ENCODE data around the gene CCDC34. TPM values are rescaled to one million over a fixed set of nuclear protein-coding genes. Genes with fewer than 3 reads are reported as not detected.

The CCDC34 gene
- total RNA-seq, 1 donor: 1.4 TPM

DNA sequence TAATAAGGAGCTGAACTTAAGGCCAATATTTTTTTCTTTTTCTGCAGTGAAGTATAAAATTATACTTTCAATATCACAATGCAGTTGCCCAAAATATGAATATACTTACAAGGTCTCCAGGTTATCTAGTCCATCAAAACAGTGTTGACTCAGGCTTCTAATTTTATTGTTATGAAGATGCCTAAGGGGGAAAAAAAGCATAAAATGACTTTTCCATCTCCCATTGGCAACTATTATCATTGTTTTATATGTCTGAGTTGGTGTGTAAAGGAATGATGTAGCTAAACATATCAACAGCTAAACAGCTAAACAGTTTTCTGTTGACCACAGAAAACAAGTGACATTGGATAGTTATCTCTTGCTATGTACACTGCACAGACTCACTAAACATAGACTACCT lies 21.2 kb upstream of the CCDC34 start:
- H3K9me3 ChIP-seq (ENCODE audit: low read depth, low read length): no peaks in the 10 kb centered on the region
- no peak overlapping the region for H3K4me3 ChIP-seq (ENCODE audit: low read length)
- no peaks in the 10 kb centered on the region for H3K27me3 ChIP-seq (ENCODE audit: insufficient read depth, low read length)
- no peaks in the 10 kb centered on the region for H3K4me1 ChIP-seq (ENCODE audit: insufficient read depth, low read length)

GRCh38 chr11:27383645-27384044 lies 20.6 kb upstream of the CCDC34 start:
- no peaks in the 10 kb centered on the region for H3K9me3 ChIP-seq (ENCODE audit: low read depth, low read length)
- no peaks in the 10 kb centered on the region for H3K27me3 ChIP-seq (ENCODE audit: insufficient read depth, low read length)
- no peak overlapping the region for H3K4me3 ChIP-seq (ENCODE audit: low read length)
- no peaks in the 10 kb centered on the region for H3K4me1 ChIP-seq (ENCODE audit: insufficient read depth, low read length)

DNA sequence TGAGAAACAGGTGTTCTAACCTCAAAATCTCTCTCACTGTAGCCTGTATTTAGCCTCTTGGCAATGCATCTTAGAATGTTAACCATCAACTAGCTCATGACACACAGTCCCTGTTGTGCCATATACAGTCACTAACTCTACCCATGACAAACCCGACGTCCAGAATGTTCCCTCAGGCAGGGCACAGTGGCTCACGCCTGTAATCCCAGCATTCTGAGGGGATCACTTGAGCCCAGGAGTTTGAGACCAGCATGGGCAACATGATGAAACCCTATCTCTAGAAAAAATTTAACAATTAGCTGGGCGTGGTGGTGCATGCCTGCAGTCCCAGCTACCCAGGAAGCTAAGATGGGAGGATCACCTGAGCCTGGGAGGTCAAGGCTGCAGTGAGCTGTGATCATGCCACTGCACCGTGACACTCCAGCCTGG lies 18.2 kb upstream of the CCDC34 start:
- H3K27me3 ChIP-seq (ENCODE audit: insufficient read depth, low read length): no peaks in the 10 kb centered on the region
- no peaks in the 10 kb centered on the region for H3K9me3 ChIP-seq (ENCODE audit: low read depth, low read length)

DNA sequence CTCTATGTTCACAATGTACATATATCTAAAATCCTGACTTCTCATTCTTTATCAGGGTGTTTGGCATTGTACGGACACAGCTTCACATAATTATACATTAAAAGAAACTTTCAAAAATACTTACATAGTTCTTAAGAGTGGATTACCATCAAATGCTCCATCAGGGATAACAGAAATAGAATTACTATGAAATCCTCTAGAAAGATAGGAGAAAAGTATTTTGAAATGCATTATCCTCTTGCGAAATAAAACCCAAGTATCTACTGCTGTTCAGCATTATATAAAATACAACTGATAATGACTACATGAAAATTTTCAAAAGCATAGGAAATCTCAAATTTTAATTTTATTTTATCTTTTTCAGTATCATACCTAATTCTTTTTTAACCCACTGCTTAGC lies 17.8 kb upstream of the CCDC34 start:
- Histone ChIP-seq H3K9me3 (ENCODE audit: low read depth, low read length) (no peaks in the 10 kb centered on the region), H3K27me3 (ENCODE audit: insufficient read depth, low read length) (no peaks in the 10 kb centered on the region), H3K4me3 (ENCODE audit: low read length) (no peak overlapping the region), H3K4me1 (ENCODE audit: insufficient read depth, low read length) (no peaks in the 10 kb centered on the region)

More for the DNA sequence above, 18.2 kb upstream of the CCDC34 start:
- Histone ChIP-seq H3K4me1 (ENCODE audit: insufficient read depth, low read length) (no peaks in the 10 kb centered on the region), H3K4me3 (ENCODE audit: low read length) (no peak overlapping the region)

DNA sequence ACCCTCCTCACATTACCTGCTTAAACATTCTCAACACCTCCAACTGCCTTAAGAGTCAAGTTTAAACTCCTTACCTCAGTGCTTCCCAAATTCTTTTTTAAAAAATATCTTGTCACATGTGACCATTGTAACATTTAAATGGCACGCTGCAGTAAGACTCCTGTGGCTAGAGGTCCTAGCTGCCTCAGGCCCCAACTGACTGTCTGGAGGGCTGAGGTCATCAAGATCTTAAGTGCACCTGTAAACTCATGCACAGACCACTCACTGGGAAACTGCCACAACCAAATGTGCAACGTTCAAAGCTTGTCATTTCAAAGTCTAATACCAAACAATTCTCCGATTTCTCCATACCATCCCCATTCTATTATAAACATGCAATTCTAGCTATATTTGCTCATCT lies 16.4 kb upstream of the CCDC34 start:
- no peaks in the 10 kb centered on the region for H3K9me3 ChIP-seq (ENCODE audit: low read depth, low read length)
- no peaks in the 10 kb centered on the region for H3K27me3 ChIP-seq (ENCODE audit: insufficient read depth, low read length)
- no peaks in the 10 kb centered on the region for H3K4me1 ChIP-seq (ENCODE audit: insufficient read depth, low read length)
- H3K4me3 ChIP-seq (ENCODE audit: low read length): no peak overlapping the region

DNA sequence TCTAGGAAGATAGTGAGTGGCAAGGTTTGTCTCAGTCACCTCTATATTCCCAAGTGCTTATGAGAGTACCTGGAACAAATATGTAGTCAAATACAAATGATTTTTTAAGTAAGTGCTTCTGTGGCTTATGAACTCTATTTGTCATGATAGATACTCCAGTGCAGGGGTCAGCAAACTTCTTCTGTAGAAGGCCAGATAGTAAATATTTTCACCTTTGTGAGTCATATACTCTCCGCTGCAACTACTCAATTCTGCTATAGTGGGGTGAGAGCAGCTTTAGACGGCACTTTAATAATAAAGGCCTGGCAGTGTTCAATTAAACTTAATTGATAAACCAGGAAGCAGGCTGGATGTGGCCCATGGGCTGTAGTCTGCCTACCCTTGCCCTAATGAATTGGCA lies 12.4 kb upstream of the CCDC34 start:
- H3K4me1 ChIP-seq (ENCODE audit: insufficient read depth, low read length): no peaks in the 10 kb centered on the region
- no peak overlapping the region for H3K4me3 ChIP-seq (ENCODE audit: low read length)
- no peaks in the 10 kb centered on the region for H3K9me3 ChIP-seq (ENCODE audit: low read depth, low read length)
- H3K27me3 ChIP-seq (ENCODE audit: insufficient read depth, low read length): no peaks in the 10 kb centered on the region

DNA sequence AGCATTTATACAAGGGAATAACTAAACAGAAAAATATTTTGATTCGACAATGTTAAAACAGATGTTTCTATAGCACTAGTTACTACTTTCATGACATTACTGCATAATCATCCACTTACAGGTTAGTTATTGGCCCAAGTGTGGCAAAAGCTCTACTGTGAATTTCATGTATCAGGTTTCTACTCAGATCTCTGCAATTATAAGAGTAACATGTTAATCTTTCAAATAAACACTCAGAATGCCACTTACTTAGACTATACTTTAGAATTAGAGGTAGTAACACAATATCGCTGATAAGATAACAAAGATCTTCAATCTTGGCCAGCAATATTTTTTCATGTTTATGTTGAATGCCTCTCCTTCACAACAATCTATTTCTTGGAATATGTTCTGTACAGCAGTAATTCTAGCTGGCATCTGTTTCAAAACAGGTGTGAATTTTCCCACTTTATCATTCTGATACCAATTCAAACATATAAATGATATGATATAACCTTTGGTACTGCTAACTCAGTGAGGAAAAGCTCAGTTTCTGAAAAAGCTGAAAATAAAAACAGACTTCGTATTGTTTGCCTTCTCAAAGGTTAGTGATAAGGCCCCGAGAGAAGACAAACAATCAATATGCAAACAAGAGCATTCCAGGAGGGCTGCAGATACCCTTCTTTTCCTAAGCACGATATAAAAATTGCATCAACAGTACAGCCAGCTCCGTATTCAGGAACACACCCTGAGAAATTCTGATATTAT lies 11.0 kb upstream of the CCDC34 start:
- Histone ChIP-seq H3K4me1 (ENCODE audit: insufficient read depth, low read length) (no peaks in the 10 kb centered on the region), H3K9me3 (ENCODE audit: low read depth, low read length) (no peaks in the 10 kb centered on the region), H3K27me3 (ENCODE audit: insufficient read depth, low read length) (no peaks in the 10 kb centered on the region), H3K4me3 (ENCODE audit: low read length) (no peak overlapping the region)

- Histone ChIP-seq H3K27me3 (ENCODE audit: insufficient read depth, low read length) (no peaks in the 10 kb centered on the region), H3K9me3 (ENCODE audit: low read depth, low read length) (no peaks in the 10 kb centered on the region), H3K4me1 (ENCODE audit: insufficient read depth, low read length) (no peaks in the 10 kb centered on the region), H3K4me3 (ENCODE audit: low read length) (no peak overlapping the region)
Measured at GRCh38 chr11:27373392-27373791, 10.4 kb upstream of the CCDC34 start.

DNA sequence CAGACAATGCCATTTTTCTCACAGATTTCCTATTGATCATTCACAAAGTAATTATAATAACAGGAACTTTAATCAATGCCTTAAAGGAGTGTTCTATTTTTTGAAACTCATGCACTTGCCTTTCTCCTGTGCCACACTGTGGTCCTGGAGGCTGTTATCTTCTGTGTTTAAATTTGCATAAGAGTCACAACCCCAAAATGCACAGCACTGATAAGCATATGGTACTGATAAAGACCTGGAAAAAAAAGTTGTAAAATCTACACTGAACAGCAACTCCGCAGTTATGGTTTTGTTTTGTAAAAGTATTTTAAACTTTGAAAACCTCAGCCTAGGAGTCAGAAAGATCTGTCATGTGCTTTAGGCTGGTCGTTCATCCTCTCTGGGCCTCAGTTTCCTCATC lies 9.1 kb upstream of the CCDC34 start:
- Histone ChIP-seq H3K27me3 (ENCODE audit: insufficient read depth, low read length) (no peaks in the 10 kb centered on the region), H3K4me1 (ENCODE audit: insufficient read depth, low read length) (no peaks in the 10 kb centered on the region), H3K4me3 (ENCODE audit: low read length) (no peak overlapping the region), H3K9me3 (ENCODE audit: low read depth, low read length) (no peaks in the 10 kb centered on the region)

- H3K9me3 ChIP-seq (ENCODE audit: low read depth, low read length): no peaks in the 10 kb centered on the region
- no peaks in the 10 kb centered on the region for H3K4me1 ChIP-seq (ENCODE audit: insufficient read depth, low read length)
- no peaks in the 10 kb centered on the region for H3K27me3 ChIP-seq (ENCODE audit: insufficient read depth, low read length)
- H3K4me3 ChIP-seq (ENCODE audit: low read length): no peak overlapping the region
Measured at GRCh38 chr11:27371489-27371888, 8.5 kb upstream of the CCDC34 start.

GRCh38 chr11:27370374-27370773 lies 7.4 kb upstream of the CCDC34 start:
- H3K4me3 ChIP-seq (ENCODE audit: low read length): no peak overlapping the region
- H3K4me1 ChIP-seq (ENCODE audit: insufficient read depth, low read length): no peaks in the 10 kb centered on the region
- no peaks in the 10 kb centered on the region for H3K27me3 ChIP-seq (ENCODE audit: insufficient read depth, low read length)
- H3K9me3 ChIP-seq (ENCODE audit: low read depth, low read length): no peaks in the 10 kb centered on the region

DNA sequence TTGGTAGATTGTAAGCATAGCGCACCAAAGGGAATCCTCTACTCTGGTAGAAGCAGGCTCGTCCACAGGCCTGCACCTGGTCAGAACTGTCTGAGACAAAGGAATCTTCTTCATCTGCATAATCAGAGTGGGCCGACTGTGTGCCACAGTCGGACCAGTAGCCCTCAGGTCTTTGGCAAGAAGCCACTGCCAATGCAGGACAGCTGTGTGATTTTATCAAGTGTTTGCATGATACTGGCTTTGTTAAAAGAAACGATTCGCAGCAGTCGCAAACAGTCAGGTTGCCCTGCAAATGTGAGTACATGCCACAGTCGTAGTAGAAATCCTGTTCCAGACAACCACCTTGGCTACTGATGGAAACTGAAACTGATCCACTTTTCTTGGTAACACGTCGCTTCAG lies 4.9 kb upstream of the CCDC34 start:
- Histone ChIP-seq H3K9me3 (ENCODE audit: low read depth, low read length) (no peaks in the 10 kb centered on the region), H3K4me1 (ENCODE audit: insufficient read depth, low read length) (peaks cover 6% of the 10 kb centered on the region), H3K4me3 (ENCODE audit: low read length) (no peak overlapping the region), H3K27me3 (ENCODE audit: insufficient read depth, low read length) (no peaks in the 10 kb centered on the region)

DNA sequence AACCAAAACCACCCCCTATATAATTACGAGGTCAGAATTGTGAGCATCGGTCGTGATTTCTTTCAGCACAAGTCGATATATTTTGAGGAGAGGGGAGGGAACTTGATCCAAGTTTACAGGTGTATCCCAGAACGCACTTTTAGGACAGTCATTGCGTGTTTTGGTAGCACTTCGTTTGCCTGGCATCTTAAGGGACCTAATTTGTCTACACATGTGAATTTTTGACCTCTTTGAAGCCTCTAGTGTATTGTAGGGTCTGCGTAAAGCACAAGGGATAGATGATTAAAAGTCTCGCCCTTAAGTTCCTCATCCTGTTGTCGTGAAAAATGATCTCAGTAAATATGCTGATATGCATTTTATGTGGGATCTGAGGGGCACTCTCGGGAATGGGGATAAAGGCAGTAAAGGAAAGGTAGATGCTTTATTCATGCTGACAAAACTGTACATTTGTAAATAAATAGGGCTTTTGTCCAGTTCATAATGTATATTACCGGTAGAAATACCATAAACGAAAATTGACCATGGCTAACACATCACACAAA lies 632 bp upstream of the CCDC34 start:
- peaks cover 14% of the 10 kb centered on the region for H3K4me1 ChIP-seq (ENCODE audit: insufficient read depth, low read length)
- H3K4me3 ChIP-seq (ENCODE audit: low read length): peak overlapping the region; percentile 61
- no peaks in the 10 kb centered on the region for H3K9me3 ChIP-seq (ENCODE audit: low read depth, low read length)
- no peaks in the 10 kb centered on the region for H3K27me3 ChIP-seq (ENCODE audit: insufficient read depth, low read length)

DNA sequence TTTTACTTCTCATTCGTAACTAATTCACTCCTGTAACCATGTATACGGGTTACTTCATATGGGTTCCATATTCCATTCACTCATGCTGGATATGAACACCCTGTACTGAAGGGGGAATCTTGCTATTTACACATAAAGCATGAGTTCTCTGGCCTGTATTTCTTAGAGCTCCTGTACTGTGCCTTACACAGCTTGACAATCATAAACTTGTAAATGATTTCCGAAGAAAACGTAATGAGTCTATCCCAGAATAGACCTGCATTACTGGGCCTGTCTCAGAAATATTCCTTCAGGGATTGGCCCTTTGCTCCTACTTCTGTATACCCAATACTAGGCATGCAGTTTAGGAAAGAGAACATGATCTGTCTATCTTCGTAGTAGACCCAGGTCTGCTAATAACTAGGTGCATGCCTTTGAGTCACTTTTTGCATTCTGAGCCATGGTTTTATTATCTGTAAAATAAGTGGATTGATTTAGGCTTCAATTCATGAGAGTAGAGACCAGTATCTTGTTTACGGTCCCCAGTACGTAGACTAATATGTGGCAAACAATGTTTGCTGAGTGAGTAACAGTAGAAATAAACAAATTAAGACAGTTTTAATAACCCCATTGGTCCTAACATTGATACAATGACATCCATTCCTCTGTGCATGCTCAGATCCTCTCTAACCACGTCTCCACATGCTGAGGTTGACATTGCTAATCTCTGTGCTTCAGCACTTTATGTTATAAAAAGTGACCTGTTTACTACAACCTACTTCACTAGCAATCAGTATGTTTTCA lies 1.2 kb downstream of the CCDC34 start:
- no peak overlapping the region for H3K4me3 ChIP-seq (ENCODE audit: low read length)
- no peaks in the 10 kb centered on the region for H3K27me3 ChIP-seq (ENCODE audit: insufficient read depth, low read length)
- H3K9me3 ChIP-seq (ENCODE audit: low read depth, low read length): no peaks in the 10 kb centered on the region
- H3K4me1 ChIP-seq (ENCODE audit: insufficient read depth, low read length): peaks cover 14% of the 10 kb centered on the region

DNA sequence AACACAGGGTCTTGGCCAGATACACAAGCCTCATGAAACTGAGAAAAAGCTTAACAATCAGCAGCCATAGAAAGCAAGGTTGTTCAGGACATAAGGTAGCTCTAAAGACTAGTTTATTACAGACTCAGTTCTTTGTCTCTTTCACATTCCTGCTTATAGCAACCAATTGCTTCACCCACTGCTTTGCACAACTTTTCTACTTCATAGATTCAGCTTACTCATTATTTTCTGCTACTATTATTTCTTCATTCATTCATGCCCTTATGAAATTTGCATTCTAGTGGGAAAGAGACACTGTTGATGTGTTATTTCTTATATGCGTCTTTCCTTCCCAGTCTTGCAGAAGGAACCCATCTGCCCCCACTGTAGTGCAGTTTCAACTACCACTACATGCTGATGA lies 4.7 kb downstream of the CCDC34 start:
- H3K4me3 ChIP-seq (ENCODE audit: low read length): no peak overlapping the region
- H3K4me1 ChIP-seq (ENCODE audit: insufficient read depth, low read length): peaks cover 10% of the 10 kb centered on the region
- no peaks in the 10 kb centered on the region for H3K9me3 ChIP-seq (ENCODE audit: low read depth, low read length)
- no peaks in the 10 kb centered on the region for H3K27me3 ChIP-seq (ENCODE audit: insufficient read depth, low read length)

Measured in mononuclear cell (primary cell).